Measurements from ENCODE around the gene LTN1.
"Not testable (repeated sequence)": the region's sequence is repeated elsewhere in the genome, so short reads cannot be mapped to it uniquely, and the experiment has no call there.

LTN1 gene

GRCh38 chr21:28992526-28993292 lies at the start of gene LTN1:
TSS of gene LTN1 (minus strand) at chr21:28992877. CDS start at chr21:28992805, 72 bp downstream.
- peak; percentile 98 for DNase-seq (ENCODE audit: low read depth, low spot score)

GRCh38 chr21:29034678-29035077 lies 42.0 kb upstream of the LTN1 start:
- no peak for DNase-seq (ENCODE audit: low read depth, low spot score)

DNA sequence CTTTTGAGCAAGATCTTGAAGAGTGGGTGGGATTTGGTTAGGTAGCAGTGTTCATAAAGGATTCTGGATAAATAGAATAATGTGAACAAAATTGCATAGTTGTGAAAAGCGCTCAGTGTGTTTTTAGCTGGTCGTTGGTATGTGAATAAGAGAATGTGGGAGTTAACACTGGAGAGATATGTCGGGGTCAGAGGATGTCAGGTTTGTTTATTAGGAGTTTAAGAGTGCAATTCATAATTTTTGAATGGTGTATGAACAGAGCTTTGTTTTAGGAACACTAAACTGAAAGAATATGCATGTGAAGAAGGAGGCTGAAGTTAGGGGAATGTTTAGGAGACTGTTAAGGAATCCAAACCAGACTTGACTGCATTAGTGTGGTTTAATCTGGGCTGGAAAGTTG lies 41.2 kb upstream of the LTN1 start:
- no peak for DNase-seq (ENCODE audit: low read depth, low spot score)

DNA sequence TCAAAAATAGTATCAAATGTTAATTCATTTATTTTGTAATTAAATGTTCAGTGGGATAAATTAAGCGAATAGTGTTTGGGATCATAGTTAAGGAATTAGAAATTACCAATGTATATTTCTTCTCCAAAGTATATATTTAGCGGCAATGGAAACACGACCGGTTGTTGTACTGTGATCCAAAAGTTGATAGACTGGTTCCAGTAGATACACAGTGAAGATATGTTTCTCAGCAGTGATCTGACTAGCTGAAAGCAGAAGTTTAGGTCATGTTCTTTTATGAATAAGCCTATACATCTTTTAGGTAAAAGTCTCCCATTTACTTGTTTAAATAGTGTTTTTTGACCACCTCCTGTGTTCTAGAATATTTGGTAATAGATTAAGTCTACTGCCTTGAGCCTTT lies 40.6 kb upstream of the LTN1 start:
- no peak for DNase-seq (ENCODE audit: low read depth, low spot score)

DNA sequence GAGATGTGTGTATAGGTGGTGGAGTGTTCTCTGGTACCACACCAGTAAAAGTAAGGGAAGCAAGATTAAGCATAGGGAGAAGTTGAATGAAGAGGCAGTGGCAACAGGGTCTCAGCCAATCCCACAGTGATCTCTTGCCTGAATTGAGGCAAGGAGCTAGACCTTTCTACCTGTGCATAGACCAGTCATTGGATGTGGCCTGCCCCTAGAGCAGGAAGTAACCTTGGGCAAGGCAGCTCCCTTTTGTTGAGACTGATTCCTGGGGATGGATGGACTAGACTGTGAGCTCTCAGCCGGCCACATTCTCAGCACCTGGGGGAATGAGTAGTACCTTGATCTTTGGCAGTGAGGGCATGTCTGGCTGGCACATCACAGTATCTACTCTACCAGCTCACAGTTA lies 38.2 kb upstream of the LTN1 start:
- DNase-seq (ENCODE audit: low read depth, low spot score) = no peak

DNA sequence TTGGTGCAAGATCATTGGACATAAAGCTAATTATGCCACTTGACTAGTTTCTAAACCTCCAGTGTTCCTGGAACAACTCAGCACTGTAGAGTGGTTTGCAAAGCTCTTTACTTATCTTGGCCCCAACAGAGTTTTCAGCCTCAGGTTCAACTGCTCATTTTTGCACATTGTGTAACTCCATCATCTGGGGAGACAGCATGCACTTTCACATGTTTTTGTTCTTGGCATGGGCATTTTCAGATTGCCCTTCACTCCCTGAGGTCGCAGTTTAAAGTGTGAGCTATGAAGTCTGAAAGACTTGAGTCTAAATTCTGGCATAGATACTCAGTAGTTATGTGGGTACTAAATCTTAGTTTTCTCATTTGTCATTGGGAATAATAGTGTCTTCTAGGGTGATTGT lies 36.8 kb upstream of the LTN1 start:
- no peak for DNase-seq (ENCODE audit: low read depth, low spot score)

- no peak for DNase-seq (ENCODE audit: low read depth, low spot score)
These were observed 32.6 kb upstream of the LTN1 start for GRCh38 chr21:29025328-29025713.

GRCh38 chr21:29024474-29025327 lies 32.0 kb upstream of the LTN1 start, which contains the start of gene USP16:
TSS of gene USP16 (plus strand) at chr21:29024668. CDS start at chr21:29027914, 3,246 bp downstream.
- DNase-seq (ENCODE audit: low read depth, low spot score) = peak; percentile 85

DNA sequence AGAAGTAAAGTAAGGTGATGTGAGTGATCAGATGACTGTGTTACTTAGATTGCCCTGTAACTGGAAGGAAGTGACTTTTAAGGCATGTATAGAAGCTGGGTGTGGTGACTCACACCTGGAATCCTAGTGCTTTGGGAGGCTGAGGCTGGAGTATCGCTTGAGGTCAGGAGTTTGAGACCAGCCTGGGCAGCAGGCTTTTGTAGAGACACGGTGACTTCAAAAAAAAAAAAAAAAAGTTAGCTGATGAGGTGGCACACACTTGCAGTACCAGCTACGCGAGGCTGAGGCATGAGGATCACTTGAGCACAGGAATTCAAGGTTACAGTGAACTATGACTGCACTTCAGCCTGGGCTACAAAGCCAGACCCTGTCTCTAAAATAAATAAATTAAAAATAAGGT lies 29.5 kb upstream of the LTN1 start:
- DNase-seq (ENCODE audit: low read depth, low spot score) = no peak

DNA sequence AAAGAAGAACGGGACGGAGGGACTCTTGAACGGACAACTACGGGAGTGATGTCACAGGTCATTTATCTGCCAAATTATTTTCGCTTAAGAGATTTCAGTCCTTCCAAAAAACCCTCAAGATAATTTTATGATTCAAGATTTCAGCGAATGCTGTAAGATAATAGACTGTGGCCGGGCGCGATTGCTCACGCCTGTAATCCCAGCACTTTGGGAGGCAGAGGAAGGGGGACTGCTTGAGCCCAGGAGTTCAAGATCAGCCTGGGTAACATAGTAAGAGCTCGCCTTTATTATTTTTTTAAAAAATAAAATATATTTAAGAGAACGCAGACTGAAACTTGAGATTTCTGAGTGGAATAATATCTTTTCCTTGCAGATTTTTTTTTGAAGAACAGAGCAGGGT lies 25.9 kb upstream of the LTN1 start:
- DNase-seq (ENCODE audit: low read depth, low spot score) = no peak

- no peak for DNase-seq (ENCODE audit: low read depth, low spot score)
These were observed 25.1 kb upstream of the LTN1 start for GRCh38 chr21:29017639-29018237.

DNA sequence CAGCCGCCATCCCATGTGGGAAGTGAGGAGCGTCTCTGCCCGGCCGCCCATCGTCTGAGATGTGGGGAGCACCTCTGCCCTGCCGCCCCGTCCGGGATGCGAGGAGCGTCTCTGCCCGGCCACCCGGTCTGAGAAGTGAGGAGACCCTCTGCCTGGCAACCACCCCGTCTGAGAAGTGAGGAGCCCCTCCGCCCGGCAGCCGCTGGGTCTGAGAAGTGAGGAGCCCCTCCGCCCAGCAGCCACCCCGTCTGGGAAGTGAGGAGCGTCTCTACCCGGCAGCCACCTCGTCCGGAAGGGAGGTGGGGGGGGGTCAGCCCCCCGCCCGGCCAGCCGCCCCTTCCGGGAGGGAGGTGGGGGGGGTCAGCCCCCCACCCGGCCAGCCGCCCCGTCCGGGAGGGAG lies 18.6 kb upstream of the LTN1 start:
- not testable (repeated sequence) for DNase-seq (ENCODE audit: low read depth, low spot score)

- DNase-seq (ENCODE audit: low read depth, low spot score) = no peak
These were observed 15.7 kb upstream of the LTN1 start for GRCh38 chr21:29008367-29008766.

GRCh38 chr21:29007810-29008209 lies 15.1 kb upstream of the LTN1 start:
- DNase-seq (ENCODE audit: low read depth, low spot score) = no peak

- DNase-seq (ENCODE audit: low read depth, low spot score) = no peak
These were observed 14.5 kb upstream of the LTN1 start for GRCh38 chr21:29007135-29007534.

DNA sequence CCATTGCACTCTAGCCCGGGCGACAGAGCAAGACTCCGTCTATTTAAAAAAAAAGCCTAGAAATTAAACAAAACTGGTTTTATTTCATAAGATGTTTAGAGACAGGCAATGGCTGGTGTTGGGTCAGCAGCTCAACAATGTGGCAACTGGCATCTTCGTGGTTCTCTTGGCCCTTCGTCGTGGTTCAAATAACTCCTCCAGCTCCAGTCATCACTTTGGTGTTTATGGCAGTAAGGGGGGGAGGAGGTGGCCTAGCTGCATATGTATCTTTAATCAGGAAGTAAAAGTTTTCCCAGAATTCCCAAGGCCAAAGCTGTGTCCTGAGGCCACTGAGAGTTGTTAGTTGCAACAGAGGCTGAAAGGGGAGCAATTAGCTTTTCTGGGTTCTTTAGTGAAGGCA lies 13.0 kb upstream of the LTN1 start:
- DNase-seq (ENCODE audit: low read depth, low spot score) = no peak

DNA sequence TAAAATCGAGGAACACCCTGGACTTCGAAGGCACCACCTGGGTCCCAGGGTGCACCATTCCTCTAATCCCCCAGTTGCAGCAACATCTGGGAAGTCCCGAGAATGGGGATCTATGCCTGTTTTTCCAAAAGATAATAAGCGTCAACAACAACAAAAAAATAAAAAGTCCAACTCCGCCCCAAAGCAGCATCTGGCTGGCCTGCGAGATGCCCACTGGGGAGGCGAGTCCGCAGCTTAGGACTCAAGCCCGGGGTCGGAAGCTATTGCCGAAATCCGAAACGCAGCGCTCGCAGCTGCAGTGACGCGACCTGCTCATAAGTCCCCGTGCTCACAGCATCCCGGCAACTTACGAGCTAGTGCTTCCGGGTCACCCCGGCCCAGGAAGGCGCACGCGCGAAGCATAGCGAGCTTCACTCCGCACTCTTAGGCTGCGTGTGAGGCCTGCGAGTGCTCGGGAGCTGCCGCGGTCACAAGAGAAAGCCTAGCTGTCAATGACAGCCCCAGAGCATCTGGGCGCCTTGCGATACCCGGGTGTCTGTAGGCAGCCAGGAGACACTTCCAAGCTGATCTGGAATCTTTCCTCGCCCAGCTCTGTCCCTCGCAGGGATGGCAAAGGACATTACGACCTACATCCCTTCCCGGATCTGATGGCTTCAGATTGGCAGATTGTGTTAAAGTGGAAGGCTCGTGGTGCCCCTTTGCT lies 9.9 kb upstream of the LTN1 start:
- DNase-seq (ENCODE audit: low read depth, low spot score) = peak; percentile 89

- DNase-seq (ENCODE audit: low read depth, low spot score) = no peak
These were observed 584 bp upstream of the LTN1 start for GRCh38 chr21:28993293-28993629.

DNA sequence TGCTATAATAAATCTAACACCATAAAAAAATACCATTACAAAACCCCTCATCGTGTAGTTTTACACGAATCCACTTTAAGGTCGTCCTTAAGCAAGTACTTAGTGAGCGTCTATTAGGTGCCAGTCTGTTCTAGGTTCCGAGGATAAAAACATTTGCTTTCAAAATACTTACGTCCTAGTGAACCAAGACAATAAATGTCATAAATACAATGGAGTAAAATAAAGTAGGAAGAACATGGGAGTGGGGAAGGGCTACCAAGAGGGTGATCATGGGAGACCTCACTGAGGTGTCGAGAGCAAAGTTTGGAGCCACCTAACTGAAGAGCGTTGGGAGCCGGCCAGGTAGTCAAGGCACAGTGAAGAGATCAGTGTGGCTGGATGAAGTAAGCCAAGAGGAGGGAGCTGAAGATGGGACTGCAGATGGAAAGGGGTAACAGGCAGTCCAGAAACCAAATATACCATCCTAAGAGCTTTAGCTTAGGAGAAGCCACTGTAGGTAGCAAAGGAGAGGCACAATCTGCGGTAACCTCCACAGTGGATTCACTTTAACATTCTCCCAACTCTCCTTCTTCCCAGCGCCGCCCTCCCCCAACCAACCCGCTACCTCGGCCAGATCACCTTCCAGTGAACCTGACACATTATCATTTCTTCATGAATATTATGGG lies 684 bp downstream of the LTN1 start:
- DNase-seq (ENCODE audit: low read depth, low spot score) = no peak

DNA sequence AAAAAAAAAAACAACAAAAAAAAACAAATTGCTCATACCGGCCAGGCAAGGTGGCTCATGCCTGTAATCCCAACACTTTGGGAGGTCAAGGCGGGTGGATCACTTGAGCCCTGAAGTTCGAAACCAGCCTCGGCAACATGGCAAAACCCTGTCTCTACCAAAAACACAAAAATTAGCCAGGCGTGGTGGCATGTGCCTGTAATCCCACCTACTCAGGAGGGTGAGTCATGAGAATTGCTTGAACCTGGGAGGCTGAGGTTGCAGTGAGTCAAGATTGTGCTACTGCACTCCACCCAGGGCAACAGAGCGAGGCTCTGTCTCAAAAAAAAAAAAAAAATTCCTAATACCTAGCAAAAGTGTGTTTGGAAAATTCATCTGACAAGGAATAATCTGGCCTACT lies 4.5 kb downstream of the LTN1 start:
- not testable (repeated sequence) for DNase-seq (ENCODE audit: low read depth, low spot score)

DNA sequence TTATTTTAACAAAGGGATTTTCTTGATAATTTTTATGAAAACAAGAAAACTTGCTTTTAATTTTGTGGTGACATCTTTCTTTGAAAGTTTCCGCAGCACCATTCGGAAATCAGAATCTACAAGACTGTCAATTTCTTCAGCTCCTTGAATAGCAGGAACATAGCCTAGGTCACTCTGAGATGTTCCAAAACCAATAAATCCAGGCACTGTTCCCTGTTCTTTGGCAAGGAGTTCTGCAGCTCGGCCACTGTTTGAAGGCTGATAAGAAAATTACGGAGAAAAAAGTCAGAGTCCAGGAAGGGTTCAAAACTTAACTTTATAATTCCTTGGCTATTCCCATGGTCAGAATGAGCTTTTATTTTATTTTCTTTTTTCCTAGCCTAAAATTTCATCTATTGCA lies 6.0 kb downstream of the LTN1 start:
- no peak for DNase-seq (ENCODE audit: low read depth, low spot score)
